Measurements from ENCODE around the gene TMEM140.

TMEM140 gene

GRCh38 chr7:135213831-135214230 lies 66.0 kb downstream of the TMEM140 start:
- Histone ChIP-seq H2AFZ (ENCODE audit: low read length) (no peak overlapping the region), H3K27ac (ENCODE audit: low read length) (no peak overlapping the region), H3K27me3 (replicated peaks; ENCODE audit: insufficient read depth, low read length) (no peaks in the 10 kb centered on the region), H3K9me3 (replicated peaks; ENCODE audit: insufficient read depth, low read length) (no peaks in the 10 kb centered on the region), H3K4me1 (ENCODE audit: low read length) (0 out of 2 replicates have a peak, but pooled peaks cover 4% of the 10 kb centered on the region), H3K79me2 (ENCODE audit: low read length) (no peaks in the 10 kb centered on the region), H3F3A (ENCODE audit: insufficient read depth, low read length) (0 out of 2 replicates have a peak, but pooled peaks cover 5% of the 10 kb centered on the region), H3K4me2 (ENCODE audit: low read depth, low read length) (no peak overlapping the region), H3K36me3 (replicated peaks; ENCODE audit: insufficient read depth, low read length) (no peaks in the 10 kb centered on the region), H3K9me2 (replicated peaks; ENCODE audit: insufficient read depth, low read length) (no peaks in the 10 kb centered on the region), H4K20me1 (ENCODE audit: insufficient read depth, low read length) (no peaks in the 10 kb centered on the region), H3K4me3 (ENCODE audit: low read length) (no peak overlapping the region), H3K9ac (ENCODE audit: low read length) (no peak overlapping the region)
- no peak for DNase-seq
- no peak for TF ChIP-seq EZH2 (optimal IDR thresholded peaks at IDR 0.05; ENCODE audit: low read depth, low read length)
- no peak for TF ChIP-seq EZH2phosphoT487 (IDR thresholded peaks at IDR 0.05; ENCODE audit: low read length)
- TF ChIP-seq CTCF (IDR thresholded peaks at IDR 0.05; ENCODE audit: low read length), result no peak

- no peak overlapping the region for H3K4me2 ChIP-seq (ENCODE audit: low read depth, low read length)
- H3K27me3 ChIP-seq (replicated peaks; ENCODE audit: insufficient read depth, low read length), result no peaks in the 10 kb centered on the region
Measured at GRCh38 chr7:135215180-135215579, 67.3 kb downstream of the TMEM140 start.

GRCh38 chr7:135215698-135216097 lies 67.8 kb downstream of the TMEM140 start:
- Histone ChIP-seq H3K36me3 (replicated peaks; ENCODE audit: insufficient read depth, low read length) (no peaks in the 10 kb centered on the region), H3K27ac (ENCODE audit: low read length) (no peak overlapping the region), H3K79me2 (ENCODE audit: low read length) (no peaks in the 10 kb centered on the region), H4K20me1 (ENCODE audit: insufficient read depth, low read length) (no peaks in the 10 kb centered on the region), H3K9ac (ENCODE audit: low read length) (no peak overlapping the region), H3K4me3 (ENCODE audit: low read length) (no peak overlapping the region), H3K4me1 (ENCODE audit: low read length) (no peaks in the 10 kb centered on the region), H2AFZ (ENCODE audit: low read length) (no peak overlapping the region), H3K4me2 (ENCODE audit: low read depth, low read length) (no peak overlapping the region), H3K9me3 (replicated peaks; ENCODE audit: insufficient read depth, low read length) (no peaks in the 10 kb centered on the region), H3F3A (ENCODE audit: insufficient read depth, low read length) (0 out of 2 replicates have a peak, but pooled peaks cover 5% of the 10 kb centered on the region), H3K27me3 (replicated peaks; ENCODE audit: insufficient read depth, low read length) (no peaks in the 10 kb centered on the region), H3K9me2 (replicated peaks; ENCODE audit: insufficient read depth, low read length) (no peaks in the 10 kb centered on the region)
- no peak for DNase-seq
- TF ChIP-seq EZH2phosphoT487 (IDR thresholded peaks at IDR 0.05; ENCODE audit: low read length), result no peak
- TF ChIP-seq CTCF (IDR thresholded peaks at IDR 0.05; ENCODE audit: low read length), result no peak
- no peak for TF ChIP-seq EZH2 (optimal IDR thresholded peaks at IDR 0.05; ENCODE audit: low read depth, low read length)

More at GRCh38 chr7:135215180-135215579, 67.3 kb downstream of the TMEM140 start:
- Histone ChIP-seq H3K79me2 (ENCODE audit: low read length) (no peaks in the 10 kb centered on the region), H2AFZ (ENCODE audit: low read length) (no peak overlapping the region), H3K36me3 (replicated peaks; ENCODE audit: insufficient read depth, low read length) (no peaks in the 10 kb centered on the region), H4K20me1 (ENCODE audit: insufficient read depth, low read length) (no peaks in the 10 kb centered on the region), H3K27ac (ENCODE audit: low read length) (no peak overlapping the region), H3K4me3 (ENCODE audit: low read length) (no peak overlapping the region), H3K4me1 (ENCODE audit: low read length) (0 out of 2 replicates have a peak, but pooled peaks cover 4% of the 10 kb centered on the region), H3K9me2 (replicated peaks; ENCODE audit: insufficient read depth, low read length) (no peaks in the 10 kb centered on the region), H3F3A (ENCODE audit: insufficient read depth, low read length) (0 out of 2 replicates have a peak, but pooled peaks cover 5% of the 10 kb centered on the region), H3K9me3 (replicated peaks; ENCODE audit: insufficient read depth, low read length) (no peaks in the 10 kb centered on the region), H3K9ac (ENCODE audit: low read length) (no peak overlapping the region)
- DNase-seq, result no peak
- no peak for TF ChIP-seq EZH2 (optimal IDR thresholded peaks at IDR 0.05; ENCODE audit: low read depth, low read length)
- no peak for TF ChIP-seq EZH2phosphoT487 (IDR thresholded peaks at IDR 0.05; ENCODE audit: low read length)
- TF ChIP-seq CTCF (IDR thresholded peaks at IDR 0.05; ENCODE audit: low read length), result no peak

Measured in MM.1S (cell line).